ENCODE measurements around the gene C10orf67.

DNA sequence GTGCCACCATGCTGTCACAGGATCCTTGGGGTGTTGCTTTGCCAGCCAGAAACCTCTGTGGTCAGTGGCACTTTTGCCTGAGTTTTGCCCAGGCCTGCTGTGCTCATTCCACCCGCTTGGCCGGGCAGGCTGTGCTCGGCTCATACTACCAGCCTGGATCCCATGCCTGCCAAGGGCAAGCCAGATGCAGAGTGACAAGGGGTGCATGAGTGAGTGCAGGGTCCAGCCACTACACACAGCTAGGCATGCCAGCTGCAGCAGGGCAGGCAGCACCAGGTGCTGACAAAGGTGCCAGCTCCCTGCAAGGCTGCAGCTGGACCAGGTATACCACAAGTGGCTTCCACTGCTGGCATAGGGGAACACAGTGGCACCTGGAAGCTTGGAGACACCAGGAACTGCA, 28.6 kb downstream of the C10orf67 start:
- TF ChIP-seq, protein P1, sequence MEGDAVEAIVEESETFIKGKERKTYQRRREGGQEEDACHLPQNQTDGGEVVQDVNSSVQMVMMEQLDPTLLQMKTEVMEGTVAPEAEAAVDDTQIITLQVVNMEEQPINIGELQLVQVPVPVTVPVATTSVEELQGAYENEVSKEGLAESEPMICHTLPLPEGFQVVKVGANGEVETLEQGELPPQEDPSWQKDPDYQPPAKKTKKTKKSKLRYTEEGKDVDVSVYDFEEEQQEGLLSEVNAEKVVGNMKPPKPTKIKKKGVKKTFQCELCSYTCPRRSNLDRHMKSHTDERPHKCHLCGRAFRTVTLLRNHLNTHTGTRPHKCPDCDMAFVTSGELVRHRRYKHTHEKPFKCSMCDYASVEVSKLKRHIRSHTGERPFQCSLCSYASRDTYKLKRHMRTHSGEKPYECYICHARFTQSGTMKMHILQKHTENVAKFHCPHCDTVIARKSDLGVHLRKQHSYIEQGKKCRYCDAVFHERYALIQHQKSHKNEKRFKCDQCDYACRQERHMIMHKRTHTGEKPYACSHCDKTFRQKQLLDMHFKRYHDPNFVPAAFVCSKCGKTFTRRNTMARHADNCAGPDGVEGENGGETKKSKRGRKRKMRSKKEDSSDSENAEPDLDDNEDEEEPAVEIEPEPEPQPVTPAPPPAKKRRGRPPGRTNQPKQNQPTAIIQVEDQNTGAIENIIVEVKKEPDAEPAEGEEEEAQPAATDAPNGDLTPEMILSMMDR (IDR thresholded peaks at IDR 0.05; ENCODE audit: low read depth, low read length) = no peak
- no peak for TF ChIP-seq POLR2A (IDR thresholded peaks at IDR 0.05; ENCODE audit: extremely low read depth, insufficient read length)

Measured in NB4 (cell line).